RWPE2 (cell line): ENCODE data around the gene NPR2.

Experiments used
- ATAC-seq: fragments of 200-7000 bp; cut with Tn5 transposase; 3 replicates; pipeline ENCODE4 v1.9.1; 2021; ENCODE audit warnings: low read depth
- DNase-seq: peaks from one replicate; pipeline ENCODE4 v3.0.0-alpha.2; 2020; ENCODE audit warnings: low spot score
- H3K27ac ChIP-seq: fragments of 450-650 bp; 2 replicates; pipeline ENCODE4 v1.5.1; 2017; ENCODE audit warnings: mild to moderate bottlenecking; ENCODE audit not compliant: poor library complexity, severe bottlenecking
- H3K27me3 ChIP-seq: fragments of 250-450 bp; sonication (Bioruptor Pico); 2 replicates; pipeline ENCODE4 v1.5.1; 2021; ENCODE audit warnings: mild to moderate bottlenecking, moderate library complexity; ENCODE audit not compliant: insufficient read depth, poor library complexity, severe bottlenecking
- H3K36me3 ChIP-seq: fragments of 250-450 bp; sonication (Bioruptor Pico); 2 replicates; pipeline ENCODE4 v1.5.1; 2020; ENCODE audit warnings: low read depth, mild to moderate bottlenecking, moderate library complexity
- H3K4me1 ChIP-seq: fragments of 250-450 bp; sonication (Bioruptor Pico); 2 replicates; pipeline ENCODE4 v1.5.1; 2021; ENCODE audit warnings: mild to moderate bottlenecking, moderate library complexity; ENCODE audit not compliant: insufficient read depth, poor library complexity, severe bottlenecking
- H3K4me3 ChIP-seq: fragments of 250-450 bp; sonication (Bioruptor Pico); 2 replicates; pipeline ENCODE4 v1.5.1; 2021; ENCODE audit warnings: mild to moderate bottlenecking, moderate library complexity; ENCODE audit not compliant: severe bottlenecking
- H3K9me3 ChIP-seq: fragments of 250-450 bp; sonication (Bioruptor Pico); 2 replicates; pipeline ENCODE4 v1.5.1; 2021; ENCODE audit warnings: mild to moderate bottlenecking, moderate library complexity; ENCODE audit not compliant: severe bottlenecking
- TF ChIP-seq, protein P1 (sequence below): fragments of 450-650 bp; IDR thresholded peaks from one replicate; pipeline ENCODE4 v1.5.1; 2017; ENCODE audit warnings: mild to moderate bottlenecking, moderate library complexity; ENCODE audit not compliant: poor library complexity, severe bottlenecking

NPR2 gene

GRCh38 chr9:35858458-35858857 is 67.1 kb downstream of the NPR2 start:
- H3K4me1 ChIP-seq: no peaks in the 10 kb centered on the region
- no peak overlapping the region for H3K4me3 ChIP-seq
- H3K9me3 ChIP-seq: no peaks in the 10 kb centered on the region
- DNase-seq (no peak), ATAC-seq (no peak)
- H3K27ac ChIP-seq: no peak overlapping the region
- no peaks in the 10 kb centered on the region for H3K27me3 ChIP-seq
- TF ChIP-seq, protein P1, sequence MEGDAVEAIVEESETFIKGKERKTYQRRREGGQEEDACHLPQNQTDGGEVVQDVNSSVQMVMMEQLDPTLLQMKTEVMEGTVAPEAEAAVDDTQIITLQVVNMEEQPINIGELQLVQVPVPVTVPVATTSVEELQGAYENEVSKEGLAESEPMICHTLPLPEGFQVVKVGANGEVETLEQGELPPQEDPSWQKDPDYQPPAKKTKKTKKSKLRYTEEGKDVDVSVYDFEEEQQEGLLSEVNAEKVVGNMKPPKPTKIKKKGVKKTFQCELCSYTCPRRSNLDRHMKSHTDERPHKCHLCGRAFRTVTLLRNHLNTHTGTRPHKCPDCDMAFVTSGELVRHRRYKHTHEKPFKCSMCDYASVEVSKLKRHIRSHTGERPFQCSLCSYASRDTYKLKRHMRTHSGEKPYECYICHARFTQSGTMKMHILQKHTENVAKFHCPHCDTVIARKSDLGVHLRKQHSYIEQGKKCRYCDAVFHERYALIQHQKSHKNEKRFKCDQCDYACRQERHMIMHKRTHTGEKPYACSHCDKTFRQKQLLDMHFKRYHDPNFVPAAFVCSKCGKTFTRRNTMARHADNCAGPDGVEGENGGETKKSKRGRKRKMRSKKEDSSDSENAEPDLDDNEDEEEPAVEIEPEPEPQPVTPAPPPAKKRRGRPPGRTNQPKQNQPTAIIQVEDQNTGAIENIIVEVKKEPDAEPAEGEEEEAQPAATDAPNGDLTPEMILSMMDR: no peak
- no peaks in the 10 kb centered on the region for H3K36me3 ChIP-seq
